ENCODE data around the gene ATOH7. TPM values are rescaled to one million over a fixed set of nuclear protein-coding genes. Genes with fewer than 3 reads are reported as not detected.

ATOH7 gene
- total RNA-seq, 3 donors from 2014 or later (not counting 1 experiment from before 2014, with no cell fraction given), result not detected

GRCh38 chr10:68239069-68239468 is 7.2 kb upstream of the ATOH7 start:
- TF ChIP-seq, protein P1, sequence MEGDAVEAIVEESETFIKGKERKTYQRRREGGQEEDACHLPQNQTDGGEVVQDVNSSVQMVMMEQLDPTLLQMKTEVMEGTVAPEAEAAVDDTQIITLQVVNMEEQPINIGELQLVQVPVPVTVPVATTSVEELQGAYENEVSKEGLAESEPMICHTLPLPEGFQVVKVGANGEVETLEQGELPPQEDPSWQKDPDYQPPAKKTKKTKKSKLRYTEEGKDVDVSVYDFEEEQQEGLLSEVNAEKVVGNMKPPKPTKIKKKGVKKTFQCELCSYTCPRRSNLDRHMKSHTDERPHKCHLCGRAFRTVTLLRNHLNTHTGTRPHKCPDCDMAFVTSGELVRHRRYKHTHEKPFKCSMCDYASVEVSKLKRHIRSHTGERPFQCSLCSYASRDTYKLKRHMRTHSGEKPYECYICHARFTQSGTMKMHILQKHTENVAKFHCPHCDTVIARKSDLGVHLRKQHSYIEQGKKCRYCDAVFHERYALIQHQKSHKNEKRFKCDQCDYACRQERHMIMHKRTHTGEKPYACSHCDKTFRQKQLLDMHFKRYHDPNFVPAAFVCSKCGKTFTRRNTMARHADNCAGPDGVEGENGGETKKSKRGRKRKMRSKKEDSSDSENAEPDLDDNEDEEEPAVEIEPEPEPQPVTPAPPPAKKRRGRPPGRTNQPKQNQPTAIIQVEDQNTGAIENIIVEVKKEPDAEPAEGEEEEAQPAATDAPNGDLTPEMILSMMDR (IDR thresholded peaks at IDR 0.05), result no peak
- intact Hi-C loops (cut with micrococcal nuclease), result no loop called here
- no peaks in the 10 kb centered on the region for H3K36me3 ChIP-seq (ENCODE audit: control insufficient read depth, insufficient read depth, low read length)
- WGBS (ENCODE audit: insufficient coverage), result 96% methylated on average over 5 of the region's 5 CpGs
- Mint-ChIP-seq H3K4me3 (no peak overlapping the region), H3K9me3 (no peaks in the 10 kb centered on the region), H3K27me3 (ENCODE audit: low read depth in 2 of 2) (peaks cover 0 to under 1% of the 10 kb centered on the region in 2 donors), H3K27ac (no peak overlapping the region), H3K4me1 (no peaks in the 10 kb centered on the region), H3K36me3 (no peaks in the 10 kb centered on the region)
- no peaks in the 10 kb centered on the region for H3K4me1 ChIP-seq (ENCODE audit: control insufficient read depth, insufficient read depth, low read length)
- H3K4me3 ChIP-seq (ENCODE audit: low read length), result no peak overlapping the region
- no peak overlapping the region for H3K27ac ChIP-seq (ENCODE audit: low read length)
- no peak for ATAC-seq
- no peak for DNase-seq
- H3K27me3 ChIP-seq (ENCODE audit: control insufficient read depth, insufficient read depth, low read length), result no peaks in the 10 kb centered on the region
- H3K9me3 ChIP-seq (ENCODE audit: control insufficient read depth, insufficient read depth, low read length), result no peaks in the 10 kb centered on the region

GRCh38 chr10:68238371-68238770 is 6.5 kb upstream of the ATOH7 start:
- Mint-ChIP-seq H3K36me3 (no peaks in the 10 kb centered on the region), H3K27me3 (ENCODE audit: low read depth in 2 of 2) (peaks cover 5 to 7% of the 10 kb centered on the region in 2 donors), H3K9me3 (no peaks in the 10 kb centered on the region), H3K4me1 (no peaks in the 10 kb centered on the region), H3K27ac (no peak overlapping the region), H3K4me3 (no peak overlapping the region)
- Histone ChIP-seq H3K4me1 (ENCODE audit: control insufficient read depth, insufficient read depth, low read length) (no peaks in the 10 kb centered on the region), H3K27ac (ENCODE audit: low read length) (no peak overlapping the region), H3K9me3 (ENCODE audit: control insufficient read depth, insufficient read depth, low read length) (no peaks in the 10 kb centered on the region), H3K36me3 (ENCODE audit: control insufficient read depth, insufficient read depth, low read length) (no peaks in the 10 kb centered on the region), H3K27me3 (ENCODE audit: control insufficient read depth, insufficient read depth, low read length) (no peaks in the 10 kb centered on the region), H3K4me3 (ENCODE audit: low read length) (no peak overlapping the region)
- TF ChIP-seq, protein P1 (IDR thresholded peaks at IDR 0.05), result no peak
- 89% methylated on average over 6 of the region's 6 CpGs for WGBS (ENCODE audit: insufficient coverage)
- intact Hi-C loops (cut with micrococcal nuclease), result no loop called here
- DNase-seq (no peak), ATAC-seq (no peak)

GRCh38 chr10:68237173-68237572 is 5.3 kb upstream of the ATOH7 start:
- no peaks in the 10 kb centered on the region for H3K9me3 Mint-ChIP-seq
- Histone ChIP-seq H3K4me1 (ENCODE audit: control insufficient read depth, insufficient read depth, low read length) (no peaks in the 10 kb centered on the region), H3K9me3 (ENCODE audit: control insufficient read depth, insufficient read depth, low read length) (no peaks in the 10 kb centered on the region), H3K27ac (ENCODE audit: low read length) (no peak overlapping the region), H3K36me3 (ENCODE audit: control insufficient read depth, insufficient read depth, low read length) (no peaks in the 10 kb centered on the region), H3K4me3 (ENCODE audit: low read length) (no peak overlapping the region), H3K27me3 (ENCODE audit: control insufficient read depth, insufficient read depth, low read length) (peaks cover 1% of the 10 kb centered on the region)
- TF ChIP-seq, protein P1 (IDR thresholded peaks at IDR 0.05), result no peak
- H3K27me3 Mint-ChIP-seq (ENCODE audit: low read depth in 2 of 2), result peaks cover 7 to 17% of the 10 kb centered on the region in 2 donors
- H3K4me1 Mint-ChIP-seq, result no peaks in the 10 kb centered on the region
- intact Hi-C loops (cut with micrococcal nuclease), result no loop called here
- DNase-seq (no peak), ATAC-seq (no peak)
- H3K4me3 Mint-ChIP-seq, result no peak overlapping the region
- H3K36me3 Mint-ChIP-seq, result no peaks in the 10 kb centered on the region
- no peak overlapping the region for H3K27ac Mint-ChIP-seq
- 100% methylated on average over 1 of the region's 3 CpGs for WGBS (ENCODE audit: insufficient coverage)

GRCh38 chr10:68235581-68235980 is 3.7 kb upstream of the ATOH7 start:
- TF ChIP-seq, protein P1 (IDR thresholded peaks at IDR 0.05), result no peak
- Histone ChIP-seq H3K27me3 (ENCODE audit: control insufficient read depth, insufficient read depth, low read length) (peaks cover 13% of the 10 kb centered on the region), H3K4me1 (ENCODE audit: control insufficient read depth, insufficient read depth, low read length) (peaks cover 10% of the 10 kb centered on the region), H3K9me3 (ENCODE audit: control insufficient read depth, insufficient read depth, low read length) (no peaks in the 10 kb centered on the region), H3K4me3 (ENCODE audit: low read length) (no peak overlapping the region), H3K36me3 (ENCODE audit: control insufficient read depth, insufficient read depth, low read length) (no peaks in the 10 kb centered on the region), H3K27ac (ENCODE audit: low read length) (no peak overlapping the region)
- H3K36me3 Mint-ChIP-seq, result no peaks in the 10 kb centered on the region
- no peak overlapping the region for H3K27ac Mint-ChIP-seq
- peaks cover 16 to 28% of the 10 kb centered on the region in 2 donors for H3K27me3 Mint-ChIP-seq (ENCODE audit: low read depth in 2 of 2)
- no peak overlapping the region for H3K4me3 Mint-ChIP-seq
- intact Hi-C loops (cut with micrococcal nuclease), result no loop called here
- DNase-seq, result no peak
- ATAC-seq, result no peak
- peaks cover 0 to 4% of the 10 kb centered on the region in 2 donors for H3K4me1 Mint-ChIP-seq
- H3K9me3 Mint-ChIP-seq, result no peaks in the 10 kb centered on the region

Measured in natural killer cell (primary cell).